Ovary (tissue), 9 donors: ENCODE data around the gene TGFB1. TPM values are rescaled to one million over a fixed set of nuclear protein-coding genes. Genes with fewer than 3 reads are reported as not detected.
A peak's percentile ranks its signal among the peaks of the same experiment; 100 is the strongest.

Source experiments
- DNase-seq, 5 donors: peaks; one replicate each; pipeline ENCODE4 v3.0.0-alpha.2; 2019 to 2020
- H3K27ac ChIP-seq, 2 donors: fragments of 200-600 bp; one replicate each; pipeline versions ENCODE4 v1.5.1 to v1.8.0; 2019 to 2022
- H3K27me3 ChIP-seq: fragments of 200-600 bp; one replicate; pipeline ENCODE4 v1.8.0; 2022
- H3K36me3 ChIP-seq: fragments of 200-600 bp; sonication (generic); one replicate; pipeline ENCODE4 v1.5.1; 2019
- H3K4me1 ChIP-seq: one replicate; pipeline ENCODE4 v1.8.1; 2013; ENCODE audit warnings: mild to moderate bottlenecking, moderate library complexity; ENCODE audit not compliant: insufficient read depth
- H3K4me3 ChIP-seq: fragments of 200-600 bp; sonication (generic); one replicate; pipeline ENCODE4 v1.5.1; 2017
- H3K9me3 ChIP-seq, 2 donors: fragments of 200-600 bp in 1 of 2; sonication (generic) in 1 of 2; one replicate each; pipeline versions ENCODE4 v1.5.1 to v1.8.1; 2013 to 2019; ENCODE audit warnings: mild to moderate bottlenecking in 1 of 2, moderate library complexity in 1 of 2
- EP300 ChIP-seq: sonication (generic); formaldehyde crosslinking; IDR thresholded peaks from one replicate; pipeline ENCODE4 v1.6.1; 2017; ENCODE audit warnings: antibody characterized with exemption
- POLR2A ChIP-seq: fragments of 450-650 bp; IDR thresholded peaks from one replicate; pipeline ENCODE4 v1.6.1; 2017; ENCODE audit warnings: antibody characterized with exemption, mild to moderate bottlenecking, moderate library complexity
- WGBS, 3 donors: extraction: QIAGEN DNeasy Blood & Tissue Kit in 1 of 3; methylation state at CpG; one replicate each; pipeline versions ENCODE4 v1.1.5 to v1.1.7; 2013 to 2017; 5-methylcytosine and 5-hydroxymethylcytosine counted together
- intact Hi-C, 4 donors: fragments of 100-400 bp; cut with DNase I; formaldehyde crosslinking; loops; one replicate each; pipeline versions ENCODE4 v1.11.0 to v1.15.1; 2022 to 2023
- polyA plus RNA-seq, 2 donors: library from polyadenylated mRNA; stranded (reverse); fragments of 200-250 nt in 1 of 2; fragments of 350-450 nt in 1 of 2; fragmentation: Illumina TruSeq in 1 of 2; extraction: RNeasy Lipid Tissue Mini Kit (QIAGEN cat#74804) in 1 of 2; gene quantifications; one replicate each; pipeline ENCODE4 v1.2.3, GENCODE V29; 2013 to 2014
- total RNA-seq, 7 donors: library from RNA; depleted of rRNA in 2 of 7; stranded (reverse); fragments of >200 nt in 2 of 7; fragmentation: NEBNext Ultra II Directional in 3 of 7; extraction: Animal tissue kit (Norgen Biotek cat#: 25700) in 3 of 7; gene quantifications; one replicate each; pipeline versions ENCODE4 v1.1.0 to v1.2.4, GENCODE V29; 2016 to 2023
- TF ChIP-seq, protein P1 (sequence below), 3 donors: fragments of 450-650 bp in 2 of 3; fragments of 200-600 bp in 1 of 3; IDR thresholded peaks; one replicate each; pipeline versions ENCODE4 v1.5.1 to v1.8.0; 2016 to 2022; ENCODE audit warnings: antibody characterized with exemption in 3 of 3, mild to moderate bottlenecking in 1 of 3
- donor health status: DM: no; HTN: no; CAD: no; lungs with moderate emphysema.
- donor health status: DM: no; HTN: no; CAD: no.
- donor health status: Bipolar disorder and iron deficiency.
- donor health status: DM: yes; HTN: yes; CAD: no.
- donor health status: DM: no; HTN: no; CAD: no.
- donor health status: DM: yes; HTN: yes; CAD: no.

TGFB1 gene
- total and polyA plus RNA-seq, 9 donors: 9.1 to 31.8 (median 20.8) TPM

DNA sequence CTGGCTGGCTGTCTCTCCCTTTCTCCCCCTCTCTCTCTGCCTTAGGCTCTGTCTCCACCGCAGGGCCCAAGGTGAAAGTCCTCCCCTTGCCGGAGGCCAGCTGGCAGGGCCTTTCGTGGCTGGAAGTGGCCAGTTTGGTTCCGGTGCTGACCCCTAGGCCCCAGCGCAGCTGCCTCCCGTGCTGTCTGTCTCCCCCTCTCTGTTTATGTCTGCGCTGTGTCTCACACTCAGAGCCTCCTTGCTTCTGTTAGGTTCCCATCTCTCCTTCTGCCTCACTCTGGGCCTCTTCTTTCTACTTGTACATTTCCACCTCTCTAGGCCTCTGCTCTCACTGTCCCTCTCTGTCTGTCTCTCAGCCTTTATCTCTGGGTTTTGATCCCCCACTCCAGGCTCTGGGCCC is 30.7 kb downstream of the TGFB1 start:
- intact Hi-C loops: loop anchor here in 1 of 4 donors (10.0 kb wide), 1 partner anchor 112 kb away; the partner anchor contains the start of gene DMAC2

GRCh38 chr19:41322451-41322850 is 31.3 kb downstream of the TGFB1 start:
- 76 to 81% (median 76%) methylated on average over 11 of the region's 11 CpGs for WGBS, 3 donors
- no peaks in the 10 kb centered on the region for H3K27me3 ChIP-seq
- peak in 2 of 5 donors; percentile 42 to 58 for DNase-seq
- intact Hi-C loops: loop anchor here in 1 of 4 donors (10.0 kb wide), 1 partner anchor 112 kb away; the partner anchor contains the start of gene DMAC2
- H3K4me1 ChIP-seq: peaks cover 36% of the 10 kb centered on the region
- peak overlapping the region; percentile 83 to 93 for H3K27ac ChIP-seq
- H3K36me3 ChIP-seq: no peaks in the 10 kb centered on the region
- TF ChIP-seq, protein P1, sequence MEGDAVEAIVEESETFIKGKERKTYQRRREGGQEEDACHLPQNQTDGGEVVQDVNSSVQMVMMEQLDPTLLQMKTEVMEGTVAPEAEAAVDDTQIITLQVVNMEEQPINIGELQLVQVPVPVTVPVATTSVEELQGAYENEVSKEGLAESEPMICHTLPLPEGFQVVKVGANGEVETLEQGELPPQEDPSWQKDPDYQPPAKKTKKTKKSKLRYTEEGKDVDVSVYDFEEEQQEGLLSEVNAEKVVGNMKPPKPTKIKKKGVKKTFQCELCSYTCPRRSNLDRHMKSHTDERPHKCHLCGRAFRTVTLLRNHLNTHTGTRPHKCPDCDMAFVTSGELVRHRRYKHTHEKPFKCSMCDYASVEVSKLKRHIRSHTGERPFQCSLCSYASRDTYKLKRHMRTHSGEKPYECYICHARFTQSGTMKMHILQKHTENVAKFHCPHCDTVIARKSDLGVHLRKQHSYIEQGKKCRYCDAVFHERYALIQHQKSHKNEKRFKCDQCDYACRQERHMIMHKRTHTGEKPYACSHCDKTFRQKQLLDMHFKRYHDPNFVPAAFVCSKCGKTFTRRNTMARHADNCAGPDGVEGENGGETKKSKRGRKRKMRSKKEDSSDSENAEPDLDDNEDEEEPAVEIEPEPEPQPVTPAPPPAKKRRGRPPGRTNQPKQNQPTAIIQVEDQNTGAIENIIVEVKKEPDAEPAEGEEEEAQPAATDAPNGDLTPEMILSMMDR (IDR thresholded peaks at IDR 0.05): no peak
- TF ChIP-seq POLR2A: no peak
- TF ChIP-seq EP300: no peak
- H3K4me3 ChIP-seq: no peak overlapping the region
- H3K9me3 ChIP-seq: no peaks in the 10 kb centered on the region

More for the DNA sequence above, 30.7 kb downstream of the TGFB1 start:
- Histone ChIP-seq H3K27me3 (no peaks in the 10 kb centered on the region), H3K36me3 (no peaks in the 10 kb centered on the region), H3K4me3 (no peak overlapping the region), H3K9me3 (no peaks in the 10 kb centered on the region), H3K4me1 (peaks cover 36% of the 10 kb centered on the region), H3K27ac (peak overlapping the region; percentile 83 to 93)
- WGBS, 3 donors: 5 to 11% (median 9%) methylated on average over 7 of the region's 7 CpGs
- DNase-seq: peak; percentile 68 to 84 (median 75)
- TF ChIP-seq EP300 (no peak), POLR2A (no peak)
- TF ChIP-seq, protein P1 (IDR thresholded peaks at IDR 0.05): no peak

GRCh38 chr19:41321600-41322270 is 32.0 kb downstream of the TGFB1 start:
- H3K4me1 ChIP-seq: peaks cover 36% of the 10 kb centered on the region
- H3K36me3 ChIP-seq: no peaks in the 10 kb centered on the region
- TF ChIP-seq, protein P1 (IDR thresholded peaks at IDR 0.05): peak in 2 of 3 donors; percentile 31 to 67
- no peak for TF ChIP-seq EP300
- TF ChIP-seq POLR2A: no peak
- DNase-seq: peak; percentile 49 to 72 (median 60)
- intact Hi-C loops: loop anchor here in 1 of 4 donors (10.0 kb wide), 1 partner anchor 113 kb away; the partner anchor contains the start of gene DMAC2
- H3K27me3 ChIP-seq: no peaks in the 10 kb centered on the region
- WGBS, 3 donors: 44 to 52% (median 48%) methylated on average over 10 of the region's 10 CpGs
- H3K27ac ChIP-seq: peak overlapping the region; percentile 63 to 93
- H3K9me3 ChIP-seq: no peaks in the 10 kb centered on the region
- no peak overlapping the region for H3K4me3 ChIP-seq

DNA sequence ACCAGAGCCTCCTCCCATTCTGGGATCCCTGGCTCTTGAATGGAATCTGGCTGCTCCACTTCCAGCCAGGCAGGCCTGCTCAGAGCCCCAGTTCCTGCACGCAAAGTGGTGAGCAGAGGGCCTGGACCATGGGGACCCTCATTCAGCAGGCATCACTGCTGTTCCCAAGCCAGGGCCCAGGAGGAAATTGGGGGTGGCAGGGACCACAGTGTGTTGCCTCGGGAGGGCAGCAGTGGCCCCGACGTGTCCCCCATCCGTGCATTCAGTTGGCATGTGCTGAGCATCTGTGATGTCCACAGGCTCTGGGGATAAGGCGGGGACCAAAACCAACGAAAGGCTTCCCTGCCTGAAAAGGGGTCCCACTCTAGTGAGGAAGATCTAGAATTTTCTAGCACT is 32.5 kb downstream of the TGFB1 start:
- H3K27me3 ChIP-seq: no peaks in the 10 kb centered on the region
- no peak overlapping the region for H3K27ac ChIP-seq
- H3K36me3 ChIP-seq: no peaks in the 10 kb centered on the region
- H3K4me1 ChIP-seq: peaks cover 34% of the 10 kb centered on the region
- intact Hi-C loops: loop anchor here in 1 of 4 donors (10.0 kb wide), 1 partner anchor 114 kb away; the partner anchor contains the start of gene DMAC2
- no peaks in the 10 kb centered on the region for H3K9me3 ChIP-seq
- TF ChIP-seq, protein P1 (IDR thresholded peaks at IDR 0.05): no peak
- TF ChIP-seq EP300 (no peak), POLR2A (no peak)
- 68 to 89% (median 85%) methylated on average over 7 of the region's 7 CpGs for WGBS, 3 donors
- DNase-seq: no peak
- no peak overlapping the region for H3K4me3 ChIP-seq
